ENCODE data around the gene ABCC10.
"Not testable (repeated sequence)": the region's sequence is repeated elsewhere in the genome, so short reads cannot be mapped to it uniquely, and the experiment has no call there.

The ABCC10 gene

DNA sequence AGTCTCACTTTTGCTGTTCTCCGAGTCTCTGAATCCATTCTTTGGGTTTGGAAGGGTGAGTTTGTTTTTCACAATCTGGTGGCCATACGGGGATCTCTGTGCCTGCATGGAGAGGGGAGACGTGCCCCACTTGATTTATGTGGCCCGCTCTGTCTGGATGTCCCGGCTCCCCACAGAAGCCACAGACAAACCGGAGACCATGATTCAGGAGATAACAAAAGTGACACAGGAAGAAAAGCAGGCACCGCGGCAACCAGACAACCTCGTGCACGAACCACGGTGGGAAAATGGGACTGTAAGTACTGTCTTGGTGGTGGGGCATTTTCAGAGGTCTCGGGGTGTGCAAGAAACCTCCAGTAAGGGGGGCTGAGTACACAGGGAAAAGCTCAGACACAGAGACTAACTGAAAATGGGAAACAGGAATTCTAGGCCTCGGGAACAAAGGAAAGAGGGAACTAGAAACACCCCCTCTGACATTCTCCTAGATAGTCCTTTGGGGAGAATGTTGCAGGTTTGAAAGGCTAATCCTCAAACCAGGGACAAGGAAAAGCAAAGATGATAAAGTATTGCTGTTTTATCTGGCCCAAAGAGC is 35.8 kb upstream of the ABCC10 start:
- Histone ChIP-seq H3K27ac (no peak overlapping the region), H3K36me3 (ENCODE audit: insufficient read depth, low read length) (no peaks in the 10 kb centered on the region), H3K9me3 (ENCODE audit: low read depth, low read length) (no peaks in the 10 kb centered on the region), H3K9ac (ENCODE audit: insufficient read length) (no peak overlapping the region), H3K4me3 (no peak overlapping the region)
- no peak for DNase-seq (ENCODE audit: low read depth, low spot score)
- TF ChIP-seq POLR2AphosphoS5 (IDR thresholded peaks at IDR 0.05; ENCODE audit: borderline replicate concordance, low read depth, low read length) (no peak), EZH2 (IDR thresholded peaks at IDR 0.05) (no peak), FOXP2 (optimal IDR thresholded peaks at IDR 0.05; ENCODE audit: control extremely low read depth, extremely low read length, insufficient read depth) (no peak)

DNA sequence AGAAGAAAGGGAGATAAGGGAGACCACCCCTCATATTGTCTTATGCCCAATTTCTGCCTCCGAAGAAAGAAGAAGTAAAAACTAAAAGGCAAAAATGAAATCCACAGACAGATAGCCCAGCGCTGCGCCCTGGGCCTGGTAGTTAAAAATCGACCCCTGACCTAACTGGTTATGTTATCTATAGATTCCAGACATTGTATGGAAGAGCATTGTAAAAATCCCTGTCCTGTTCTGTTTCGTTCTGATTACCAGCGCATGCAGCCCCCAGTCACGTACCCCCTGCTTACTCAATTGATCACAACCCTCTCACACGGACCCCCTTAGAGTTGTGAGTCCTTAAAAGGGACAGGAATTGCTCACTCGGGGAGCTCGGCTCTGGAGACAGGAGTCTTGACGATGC is 34.2 kb upstream of the ABCC10 start:
- not testable (repeated sequence) for H3K27ac ChIP-seq; H3K9ac ChIP-seq (ENCODE audit: insufficient read length); H3K36me3 ChIP-seq (ENCODE audit: insufficient read depth, low read length); H3K4me3 ChIP-seq; DNase-seq (ENCODE audit: low read depth, low spot score); H3K9me3 ChIP-seq (ENCODE audit: low read depth, low read length)

DNA sequence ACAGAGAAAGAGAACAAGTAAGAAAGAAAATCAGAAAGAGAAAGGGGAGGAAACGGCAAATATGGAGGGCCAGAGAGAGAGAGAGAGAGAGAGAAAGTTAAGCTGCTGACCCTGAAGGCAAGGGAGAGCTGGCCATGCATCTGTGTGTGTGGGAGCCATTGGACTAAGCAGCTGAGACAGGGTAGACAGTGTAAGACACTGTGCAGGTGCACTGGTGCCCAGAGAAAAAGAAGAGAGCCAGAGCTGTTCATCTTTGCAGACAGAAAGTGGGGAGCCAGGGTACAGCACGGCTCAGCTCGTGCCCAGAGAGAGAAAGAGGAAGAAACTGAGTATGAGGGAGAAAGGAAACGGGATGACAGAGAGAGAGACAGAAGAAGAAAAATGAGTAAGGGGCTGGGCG is 33.7 kb upstream of the ABCC10 start:
- Histone ChIP-seq H3K36me3 (ENCODE audit: insufficient read depth, low read length) (no peaks in the 10 kb centered on the region), H3K9ac (ENCODE audit: insufficient read length) (no peak overlapping the region), H3K27ac (no peak overlapping the region), H3K9me3 (ENCODE audit: low read depth, low read length) (no peaks in the 10 kb centered on the region), H3K4me3 (no peak overlapping the region)
- DNase-seq (ENCODE audit: low read depth, low spot score) = no peak
- TF ChIP-seq FOXP2 (optimal IDR thresholded peaks at IDR 0.05; ENCODE audit: control extremely low read depth, extremely low read length, insufficient read depth) (no peak), EZH2 (IDR thresholded peaks at IDR 0.05) (no peak), POLR2AphosphoS5 (IDR thresholded peaks at IDR 0.05; ENCODE audit: borderline replicate concordance, low read depth, low read length) (no peak)

DNA sequence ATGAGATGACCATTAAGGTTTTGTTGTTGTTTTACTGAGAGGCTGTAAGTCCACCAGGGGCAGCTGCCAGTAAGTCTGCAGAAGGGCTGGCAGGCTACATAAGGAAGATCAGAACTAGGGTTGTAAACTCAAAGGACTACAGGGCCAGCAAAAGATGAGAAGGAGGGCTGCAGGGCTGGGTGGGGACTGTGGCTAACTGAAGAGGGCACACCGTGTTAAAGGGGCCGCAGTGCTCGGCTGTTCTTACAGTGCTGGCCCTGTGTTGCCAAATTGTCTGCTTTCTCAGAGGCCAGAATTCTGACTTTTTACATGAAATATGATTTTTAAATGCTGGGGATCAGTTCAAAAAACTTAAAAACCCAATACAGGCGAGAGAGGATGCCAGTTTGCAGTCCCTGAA is 32.4 kb upstream of the ABCC10 start:
- Histone ChIP-seq H3K9me3 (ENCODE audit: low read depth, low read length) (no peaks in the 10 kb centered on the region), H3K36me3 (ENCODE audit: insufficient read depth, low read length) (no peaks in the 10 kb centered on the region), H3K27ac (no peak overlapping the region), H3K4me3 (no peak overlapping the region), H3K9ac (ENCODE audit: insufficient read length) (no peak overlapping the region)
- DNase-seq (ENCODE audit: low read depth, low spot score) = no peak
- no peak for TF ChIP-seq FOXP2 (optimal IDR thresholded peaks at IDR 0.05; ENCODE audit: control extremely low read depth, extremely low read length, insufficient read depth)
- TF ChIP-seq POLR2AphosphoS5 (IDR thresholded peaks at IDR 0.05; ENCODE audit: borderline replicate concordance, low read depth, low read length) = no peak
- no peak for TF ChIP-seq EZH2 (IDR thresholded peaks at IDR 0.05)

DNA sequence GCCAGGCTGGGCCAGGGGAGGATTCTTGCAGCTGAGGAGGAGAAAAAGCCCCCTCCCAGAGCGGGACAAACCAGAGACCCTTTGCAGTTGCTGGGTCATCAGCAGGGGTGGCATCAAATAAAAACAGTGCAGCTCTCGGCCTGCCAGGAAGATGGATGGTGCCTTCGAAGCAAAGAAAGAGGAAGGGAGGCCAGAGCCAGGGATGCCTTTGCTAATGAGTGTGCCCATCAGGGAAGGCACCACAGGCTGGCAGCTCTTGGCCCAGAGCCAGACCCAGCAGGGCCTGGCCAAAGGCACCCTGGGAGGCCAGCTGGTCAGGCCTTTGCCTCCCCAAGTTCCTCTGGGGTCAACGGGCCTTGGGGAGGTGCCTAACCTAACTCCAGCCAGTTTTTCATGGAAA is 31.6 kb upstream of the ABCC10 start:
- Histone ChIP-seq H3K27ac (no peak overlapping the region), H3K4me3 (no peak overlapping the region), H3K36me3 (ENCODE audit: insufficient read depth, low read length) (no peaks in the 10 kb centered on the region), H3K9ac (ENCODE audit: insufficient read length) (no peak overlapping the region), H3K9me3 (ENCODE audit: low read depth, low read length) (no peaks in the 10 kb centered on the region)
- no peak for DNase-seq (ENCODE audit: low read depth, low spot score)
- no peak for TF ChIP-seq EZH2 (IDR thresholded peaks at IDR 0.05)
- TF ChIP-seq POLR2AphosphoS5 (IDR thresholded peaks at IDR 0.05; ENCODE audit: borderline replicate concordance, low read depth, low read length) = no peak

DNA sequence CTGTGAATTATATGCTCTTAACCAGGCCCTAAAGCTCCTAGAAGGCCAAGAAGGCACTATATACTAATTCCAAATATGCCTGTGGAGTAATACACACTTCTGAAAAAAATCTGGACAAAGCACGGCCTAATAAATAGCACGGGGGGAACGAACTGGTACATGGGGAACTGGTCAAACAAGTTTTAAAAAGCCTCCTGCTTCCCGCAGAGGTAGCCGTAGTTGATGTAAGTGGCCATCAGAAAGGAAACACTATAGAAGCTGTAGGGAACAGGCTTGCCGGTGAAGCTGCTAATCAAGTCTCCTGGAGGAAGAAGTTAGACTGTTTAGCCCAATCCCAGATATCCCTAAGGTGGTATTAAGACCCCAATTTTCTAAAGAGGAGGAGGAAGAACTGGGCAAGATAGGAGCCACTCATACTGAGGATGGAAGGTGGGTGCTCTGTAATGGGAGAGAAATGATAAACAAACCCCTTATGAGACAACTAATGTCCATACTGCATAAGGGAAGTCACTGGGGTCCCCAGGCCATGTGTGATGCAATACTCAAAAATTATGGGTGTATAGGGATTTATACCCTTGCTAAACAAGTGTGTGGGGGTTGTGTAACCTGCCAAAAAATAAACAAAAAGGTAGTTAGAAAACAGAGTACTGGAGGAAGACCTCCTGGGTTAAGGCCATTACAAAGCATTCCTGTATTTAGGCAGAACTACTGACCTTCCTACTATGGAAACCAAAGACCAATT is 30.8 kb upstream of the ABCC10 start:
- no peak overlapping the region for H3K4me3 ChIP-seq
- DNase-seq (ENCODE audit: low read depth, low spot score) = no peak
- no peaks in the 10 kb centered on the region for H3K36me3 ChIP-seq (ENCODE audit: insufficient read depth, low read length)
- TF ChIP-seq FOXP2 (optimal IDR thresholded peaks at IDR 0.05; ENCODE audit: control extremely low read depth, extremely low read length, insufficient read depth) (no peak), EZH2 (IDR thresholded peaks at IDR 0.05) (no peak), POLR2AphosphoS5 (IDR thresholded peaks at IDR 0.05; ENCODE audit: borderline replicate concordance, low read depth, low read length) (no peak)
- H3K9me3 ChIP-seq (ENCODE audit: low read depth, low read length) = no peaks in the 10 kb centered on the region
- no peak overlapping the region for H3K27ac ChIP-seq
- H3K9ac ChIP-seq (ENCODE audit: insufficient read length) = no peak overlapping the region

DNA sequence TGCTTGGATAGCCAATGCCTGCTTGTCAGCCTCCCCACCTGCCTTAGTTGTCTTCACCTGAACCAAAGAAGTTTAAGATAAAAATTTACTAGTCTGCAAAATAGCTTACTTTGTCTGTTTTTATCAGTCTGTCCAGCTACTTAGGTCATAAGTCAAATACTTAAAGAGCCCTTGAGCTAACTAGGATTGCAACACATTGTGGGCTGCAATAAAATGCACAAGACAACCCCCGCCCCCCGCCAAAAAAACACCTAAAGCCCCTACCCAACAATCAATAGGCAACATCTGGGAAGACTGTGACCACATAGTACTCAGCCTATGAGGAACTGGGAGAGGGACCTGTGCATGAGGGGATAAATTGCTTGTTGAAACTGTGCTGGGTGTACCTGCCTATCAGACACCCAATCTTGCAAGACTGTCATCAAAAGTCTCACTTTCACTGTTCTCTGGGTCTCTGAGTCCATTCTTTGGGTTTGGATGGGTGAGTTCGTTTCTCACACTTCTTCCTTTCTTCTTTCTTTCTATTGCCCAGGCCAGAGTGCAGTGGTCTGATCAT is 27.3 kb upstream of the ABCC10 start:
- DNase-seq (ENCODE audit: low read depth, low spot score) = no peak
- Histone ChIP-seq H3K36me3 (ENCODE audit: insufficient read depth, low read length) (no peaks in the 10 kb centered on the region), H3K9ac (ENCODE audit: insufficient read length) (no peak overlapping the region), H3K27ac (no peak overlapping the region), H3K9me3 (ENCODE audit: low read depth, low read length) (no peaks in the 10 kb centered on the region), H3K4me3 (no peak overlapping the region)
- TF ChIP-seq EZH2 (IDR thresholded peaks at IDR 0.05) = no peak
- no peak for TF ChIP-seq POLR2AphosphoS5 (IDR thresholded peaks at IDR 0.05; ENCODE audit: borderline replicate concordance, low read depth, low read length)
- TF ChIP-seq FOXP2 (optimal IDR thresholded peaks at IDR 0.05; ENCODE audit: control extremely low read depth, extremely low read length, insufficient read depth) = no peak

DNA sequence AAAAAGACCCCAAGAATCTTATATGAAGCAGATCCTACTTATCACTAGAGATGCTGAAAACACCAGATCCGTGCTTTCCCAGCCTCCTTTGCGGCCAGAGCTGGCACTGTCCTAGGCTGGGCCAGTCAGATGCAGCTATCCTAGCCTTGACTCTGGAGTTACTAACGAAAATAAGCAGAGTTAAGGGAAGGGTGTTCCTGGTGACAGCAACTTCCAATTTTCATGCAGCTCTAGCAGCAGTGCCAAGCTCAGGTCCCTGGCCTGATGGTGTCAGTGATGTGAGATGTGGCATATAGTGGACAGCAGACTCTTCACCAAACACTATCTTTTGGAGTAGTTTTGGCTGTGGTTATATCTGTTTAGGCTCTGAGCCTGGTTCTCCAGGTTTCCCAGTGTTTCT is 25.6 kb upstream of the ABCC10 start:
- Histone ChIP-seq H3K9me3 (ENCODE audit: low read depth, low read length) (no peaks in the 10 kb centered on the region), H3K27ac (no peak overlapping the region), H3K9ac (ENCODE audit: insufficient read length) (no peak overlapping the region), H3K4me3 (no peak overlapping the region), H3K36me3 (ENCODE audit: insufficient read depth, low read length) (no peaks in the 10 kb centered on the region)
- DNase-seq (ENCODE audit: low read depth, low spot score) = no peak
- TF ChIP-seq EZH2 (IDR thresholded peaks at IDR 0.05) (no peak), FOXP2 (optimal IDR thresholded peaks at IDR 0.05; ENCODE audit: control extremely low read depth, extremely low read length, insufficient read depth) (no peak), POLR2AphosphoS5 (IDR thresholded peaks at IDR 0.05; ENCODE audit: borderline replicate concordance, low read depth, low read length) (no peak)

DNA sequence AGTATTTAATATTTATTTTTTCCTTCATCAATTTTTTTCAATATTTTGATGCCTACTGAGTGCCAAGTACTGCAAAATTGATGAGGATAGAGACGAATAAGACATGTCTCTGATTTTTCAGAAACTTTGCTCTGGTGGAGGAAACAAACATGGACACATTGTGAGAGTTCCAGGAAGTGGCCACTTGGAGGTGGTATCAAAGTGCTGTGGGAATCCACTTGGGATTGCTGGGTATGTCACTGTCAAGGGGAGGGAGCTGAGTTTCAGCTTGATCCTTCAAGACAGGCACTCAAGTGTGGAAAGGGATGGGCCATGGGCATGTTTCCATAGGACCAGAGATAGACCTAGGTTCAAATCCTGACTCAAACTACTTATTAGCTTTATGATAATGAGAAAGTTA is 24.5 kb upstream of the ABCC10 start:
- Histone ChIP-seq H3K27ac (no peak overlapping the region), H3K4me3 (no peak overlapping the region), H3K9ac (ENCODE audit: insufficient read length) (no peak overlapping the region), H3K36me3 (ENCODE audit: insufficient read depth, low read length) (no peaks in the 10 kb centered on the region), H3K9me3 (ENCODE audit: low read depth, low read length) (no peaks in the 10 kb centered on the region)
- no peak for DNase-seq (ENCODE audit: low read depth, low spot score)
- TF ChIP-seq EZH2 (IDR thresholded peaks at IDR 0.05) (no peak), FOXP2 (optimal IDR thresholded peaks at IDR 0.05; ENCODE audit: control extremely low read depth, extremely low read length, insufficient read depth) (no peak), POLR2AphosphoS5 (IDR thresholded peaks at IDR 0.05; ENCODE audit: borderline replicate concordance, low read depth, low read length) (no peak)

Measured in SK-N-MC (cell line).